Measurements from ENCODE around the gene CT47A7. TPM values are rescaled to one million over a fixed set of nuclear protein-coding genes. Genes with fewer than 3 reads are reported as not detected.
"Not testable (repeated sequence)": the region's sequence is repeated elsewhere in the genome, so short reads cannot be mapped to it uniquely, and the experiment has no call there.

Gene CT47A7
- not detected for total RNA-seq
- long read RNA-seq: 0 reads

DNA sequence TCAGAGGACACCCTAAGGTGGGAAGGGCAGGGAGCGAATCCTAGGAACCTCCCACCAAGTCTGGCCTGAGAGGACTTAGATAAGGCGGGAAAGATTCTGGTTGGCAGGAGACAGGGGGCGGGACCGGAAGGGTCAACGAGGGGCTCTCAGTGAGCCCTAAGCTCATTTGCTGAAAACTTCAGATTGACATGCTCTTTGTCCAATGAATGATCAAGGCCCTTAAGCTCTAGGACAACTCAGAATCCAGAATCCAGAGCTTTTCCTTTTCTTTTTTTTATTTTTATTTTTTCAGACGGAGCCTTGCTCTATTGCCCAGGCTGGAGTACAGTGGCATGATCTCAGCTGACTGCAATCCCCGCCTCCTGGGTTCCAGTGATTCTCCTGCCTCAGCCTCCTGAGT is at the start of gene CT47A7:
CT47A7 (minus strand) TSS at position 101 of the 400 bp plus-strand sequence. CDS start 255 bp downstream, outside the sequence.
- ATAC-seq; intact Hi-C loops (cut with DNase I); DNase-seq: not testable (repeated sequence)

- ATAC-seq (no peak), DNase-seq (no peak)
- intact Hi-C loops (cut with DNase I): no loop called here
Measured at GRCh38 chrX:121000589-121000988, 44.2 kb upstream of the CT47A7 start.

- intact Hi-C loops (cut with DNase I): no loop called here
- no peak for DNase-seq
- ATAC-seq: no peak
Measured at GRCh38 chrX:120999413-120999812, 43.0 kb upstream of the CT47A7 start.

DNA sequence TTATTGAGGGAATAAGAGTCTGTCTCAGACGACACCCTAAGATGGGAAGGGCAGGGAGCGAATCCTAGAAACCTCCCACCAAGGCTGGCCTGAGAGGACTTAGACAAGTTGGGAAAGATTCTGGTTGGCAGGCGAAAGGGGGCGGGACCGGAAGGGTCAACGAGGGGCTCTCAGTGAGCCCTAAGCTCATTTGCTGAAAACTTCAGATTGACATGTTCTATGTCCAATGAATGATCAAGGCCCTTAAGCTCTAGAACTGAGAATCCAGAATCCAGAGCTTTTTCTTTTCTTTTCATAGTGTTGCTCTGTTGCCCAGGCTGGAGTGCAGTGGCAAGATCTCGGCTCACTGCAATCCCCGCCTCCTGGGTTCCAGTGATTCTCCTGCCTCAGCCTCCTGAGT is 29.3 kb upstream of the CT47A7 start, which contains the start of gene CT47A1:
CT47A1 (minus strand) TSS at position 101 of the 400 bp plus-strand sequence. CDS start 231 bp downstream, outside the sequence.
- ATAC-seq; intact Hi-C loops (cut with DNase I); DNase-seq: not testable (repeated sequence)

Other genes with a start within 250 kb of the CT47A7 start
- not detected for gene CT47B1, start 80.7 kb downstream of the CT47A7 start, total RNA-seq
- gene CT47A11, start 19.4 kb downstream of the CT47A7 start, total RNA-seq: not detected
- gene CT47A10, start 14.6 kb downstream of the CT47A7 start, total RNA-seq: not detected
- not detected for gene CT47A9, start 9.7 kb downstream of the CT47A7 start, total RNA-seq
- not detected for gene CT47A8, start 4.9 kb downstream of the CT47A7 start, total RNA-seq
- gene CT47A6, start 4.9 kb upstream of the CT47A7 start, total RNA-seq: not detected
- gene CT47A5, start 9.7 kb upstream of the CT47A7 start, total RNA-seq: not detected
- gene CT47A4, start 14.6 kb upstream of the CT47A7 start, total RNA-seq: not detected
- not detected for gene CT47A3, start 19.5 kb upstream of the CT47A7 start, total RNA-seq
- not detected for gene CT47A2, start 24.3 kb upstream of the CT47A7 start, total RNA-seq
- gene CT47A1, start 29.2 kb upstream of the CT47A7 start, total RNA-seq: not detected
- gene GLUD2, start 91.0 kb upstream of the CT47A7 start, total RNA-seq: 1 to 10 TPM; 1.9 to 2.0 TPM